ENCODE data around the gene CKMT2.
"Not testable (repeated sequence)": the region's sequence is repeated elsewhere in the genome, so short reads cannot be mapped to it uniquely, and the experiment has no call there.

CKMT2 gene

GRCh38 chr5:81246697-81247096 lies 13.6 kb downstream of the CKMT2 start:
- Histone ChIP-seq H3K4me3 (no peak overlapping the region), H3K27ac (peak overlapping the region in 2 of 21 experiments; percentile 3 to 27)

GRCh38 chr5:81247441-81247972 lies 14.4 kb downstream of the CKMT2 start:
- peak overlapping the region in 4 of 21 experiments; percentile 3 to 49 (median 24) for H3K27ac ChIP-seq
- no peak overlapping the region for H3K4me3 ChIP-seq

- H3K4me3 ChIP-seq = no peak overlapping the region
- H3K27ac ChIP-seq = no peak overlapping the region
These were observed 16.1 kb downstream of the CKMT2 start for GRCh38 chr5:81249240-81249639.

GRCh38 chr5:81250004-81250403 lies 16.9 kb downstream of the CKMT2 start:
- H3K4me3 ChIP-seq = no peak overlapping the region
- no peak overlapping the region for H3K27ac ChIP-seq

- Histone ChIP-seq H3K4me3 (no peak overlapping the region), H3K27ac (no peak overlapping the region)
These were observed 18.8 kb downstream of the CKMT2 start for GRCh38 chr5:81251922-81252321.

- H3K4me3 ChIP-seq = no peak overlapping the region
- no peak overlapping the region for H3K27ac ChIP-seq
These were observed 19.8 kb downstream of the CKMT2 start for GRCh38 chr5:81252904-81253303.

- H3K4me3 ChIP-seq = no peak overlapping the region
- H3K27ac ChIP-seq = peak overlapping the region in 4 of 21 experiments; percentile 5 to 67 (median 36)
These were observed 20.8 kb downstream of the CKMT2 start for GRCh38 chr5:81253875-81254274.

GRCh38 chr5:81254886-81255559 lies 21.9 kb downstream of the CKMT2 start:
- Histone ChIP-seq H3K27ac (no peak overlapping the region), H3K4me3 (no peak overlapping the region)

GRCh38 chr5:81256766-81257165 lies 23.6 kb downstream of the CKMT2 start:
- Histone ChIP-seq H3K27ac (peak overlapping the region in 1 of 21 experiments; percentile 30), H3K4me3 (no peak overlapping the region)

- not testable (repeated sequence) for H3K4me3 ChIP-seq, H3K27ac ChIP-seq
These were observed 29.7 kb downstream of the CKMT2 start for GRCh38 chr5:81262796-81263195.

- H3K4me3 ChIP-seq = no peak overlapping the region
- no peak overlapping the region for H3K27ac ChIP-seq
These were observed 32.0 kb downstream of the CKMT2 start for GRCh38 chr5:81265101-81265500.

GRCh38 chr5:81268521-81269196 lies 35.5 kb downstream of the CKMT2 start:
- Histone ChIP-seq H3K27ac (peak overlapping the region in 11 of 21 experiments; percentile 7 to 72 (median 35)), H3K4me3 (no peak overlapping the region)

GRCh38 chr5:81269751-81270393 lies 36.8 kb downstream of the CKMT2 start:
- no peak overlapping the region for H3K4me3 ChIP-seq
- H3K27ac ChIP-seq = peak overlapping the region in 4 of 21 experiments; percentile 36 to 72 (median 62)

- H3K27ac ChIP-seq = peak overlapping the region in 3 of 21 experiments; percentile 36 to 72 (median 68)
- H3K4me3 ChIP-seq = not testable (repeated sequence)
These were observed 37.4 kb downstream of the CKMT2 start for GRCh38 chr5:81270394-81271027.

GRCh38 chr5:81283976-81284375 lies 50.9 kb downstream of the CKMT2 start:
- no peak overlapping the region for H3K4me3 ChIP-seq
- H3K27ac ChIP-seq = no peak overlapping the region

- Histone ChIP-seq H3K27ac (no peak overlapping the region), H3K4me3 (no peak overlapping the region)
These were observed 53.0 kb downstream of the CKMT2 start for GRCh38 chr5:81286059-81286617.

GRCh38 chr5:81288021-81288433 lies 54.9 kb downstream of the CKMT2 start:
- Histone ChIP-seq H3K27ac (no peak overlapping the region), H3K4me3 (no peak overlapping the region)

- Histone ChIP-seq H3K27ac (no peak overlapping the region), H3K4me3 (no peak overlapping the region)
These were observed 57.0 kb downstream of the CKMT2 start for GRCh38 chr5:81290146-81290545.

- no peak overlapping the region for H3K4me3 ChIP-seq
- no peak overlapping the region for H3K27ac ChIP-seq
These were observed 59.0 kb downstream of the CKMT2 start for GRCh38 chr5:81292130-81292529.

- H3K27ac ChIP-seq, H3K4me3 ChIP-seq: not testable (repeated sequence)
These were observed 60.9 kb downstream of the CKMT2 start for GRCh38 chr5:81294021-81294420.
